IPS DF 6.9 (cell line): ENCODE data around the gene NALCN.

Source experiments
- DNase-seq: peaks from one replicate; pipeline ENCODE4 v3.0.0-alpha.2; 2013; ENCODE audit warnings: low read depth, low spot score
- H3K27ac ChIP-seq: one replicate; pipeline ENCODE4 v1.5.1; 2013; ENCODE audit warnings: low read length, control low read depth
- H3K27me3 ChIP-seq: 2 replicates; pipeline ENCODE4 v1.6.1; 2013; ENCODE audit warnings: mild to moderate bottlenecking, low read length; ENCODE audit not compliant: control insufficient read depth, insufficient read depth
- H3K36me3 ChIP-seq: 2 replicates; pipeline ENCODE4 v1.6.1; 2013; ENCODE audit warnings: low read length; ENCODE audit not compliant: control insufficient read depth, insufficient read depth
- H3K4me1 ChIP-seq: 2 replicates; pipeline ENCODE4 v1.6.1; 2013; ENCODE audit warnings: low read length; ENCODE audit not compliant: control insufficient read depth, insufficient read depth
- H3K4me3 ChIP-seq: 2 replicates; pipeline ENCODE4 v1.5.1; 2013; ENCODE audit warnings: mild to moderate bottlenecking, low read length
- H3K9me3 ChIP-seq: 2 replicates; pipeline ENCODE4 v1.6.1; 2013; ENCODE audit warnings: low read length, inconsistent platforms; ENCODE audit not compliant: control insufficient read depth, insufficient read depth
- WGBS: extraction: QIAGEN DNeasy Blood & Tissue Kit; methylation state at CpG from one replicate; pipeline ENCODE4 v1.1.7; 2013; ENCODE audit warnings: mixed read lengths, missing lambda C conversion rate; ENCODE audit not compliant: insufficient read length, insufficient coverage; 5-methylcytosine and 5-hydroxymethylcytosine counted together

The NALCN gene

GRCh38 chr13:101417043-101417406 is 717 bp upstream of the NALCN start:
- no peak overlapping the region for H3K27ac ChIP-seq
- H3K4me3 ChIP-seq, result no peak overlapping the region
- DNase-seq, result no peak
- no CpG with 5 or more reads among the region's 3 CpGs for WGBS
- H3K9me3 ChIP-seq, result no peaks in the 10 kb centered on the region
- no peaks in the 10 kb centered on the region for H3K36me3 ChIP-seq
- no peaks in the 10 kb centered on the region; the same call in 1 of the 2 replicates for H3K4me1 ChIP-seq
- H3K27me3 ChIP-seq, result peaks cover 5% of the 10 kb centered on the region; the same call in 1 of the 2 replicates

GRCh38 chr13:101415358-101416174 is 742 bp downstream of the NALCN start:
- no CpG with 5 or more reads among the region's 43 CpGs for WGBS
- no peak overlapping the region for H3K27ac ChIP-seq
- DNase-seq, result no peak
- peaks cover 5% of the 10 kb centered on the region; the same call in 1 of the 2 replicates for H3K27me3 ChIP-seq
- H3K9me3 ChIP-seq, result no peaks in the 10 kb centered on the region
- H3K36me3 ChIP-seq, result no peaks in the 10 kb centered on the region
- H3K4me3 ChIP-seq, result peak overlapping the region; percentile 56; the same call in 1 of the 2 replicates
- no peaks in the 10 kb centered on the region; the same call in 1 of the 2 replicates for H3K4me1 ChIP-seq

GRCh38 chr13:101412076-101412475 is 4.2 kb downstream of the NALCN start:
- Histone ChIP-seq H3K9me3 (no peaks in the 10 kb centered on the region), H3K27me3 (peaks cover 5% of the 10 kb centered on the region; the same call in 1 of the 2 replicates), H3K4me1 (no peaks in the 10 kb centered on the region; the same call in 1 of the 2 replicates), H3K4me3 (no peak overlapping the region), H3K36me3 (no peaks in the 10 kb centered on the region), H3K27ac (no peak overlapping the region)
- no peak for DNase-seq
- no CpG with 5 or more reads among the region's 1 CpG for WGBS

DNA sequence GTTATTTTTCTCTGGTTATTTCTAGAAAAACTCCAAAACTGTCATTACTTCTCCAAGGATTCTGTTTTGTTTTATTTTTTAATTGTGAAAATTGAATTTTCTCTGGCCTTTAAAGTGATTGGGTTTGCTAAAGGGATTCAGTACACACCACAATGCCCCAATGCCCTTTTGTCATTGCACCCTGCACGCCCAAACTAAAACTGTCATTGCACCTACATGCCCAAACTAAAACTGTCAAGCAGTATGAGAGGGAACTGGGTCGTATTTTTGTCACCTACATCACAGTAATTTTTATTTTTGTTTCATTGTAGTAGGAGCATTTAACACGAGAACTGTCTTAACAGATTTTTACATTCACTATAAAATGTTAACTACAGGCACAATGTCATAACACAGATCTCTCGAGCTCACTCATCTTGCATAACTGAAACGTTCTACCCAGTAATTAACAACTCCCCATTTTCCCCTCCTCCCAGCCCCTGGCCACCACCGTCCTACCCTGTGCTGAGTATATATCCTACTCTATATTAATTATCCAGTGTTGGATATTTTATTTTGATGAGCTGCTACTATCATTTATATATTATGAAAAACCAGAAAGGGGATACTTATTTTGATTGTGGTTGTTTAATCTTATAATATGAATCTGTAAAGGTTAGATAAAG is 7.2 kb downstream of the NALCN start:
- Histone ChIP-seq H3K9me3 (no peaks in the 10 kb centered on the region), H3K4me3 (no peak overlapping the region), H3K27ac (no peak overlapping the region), H3K4me1 (0 out of 2 replicates have a peak, but pooled peaks cover 3% of the 10 kb centered on the region), H3K36me3 (no peaks in the 10 kb centered on the region), H3K27me3 (no peaks in the 10 kb centered on the region)
- no peak for DNase-seq
- no CpG with 5 or more reads among the region's 6 CpGs for WGBS

DNA sequence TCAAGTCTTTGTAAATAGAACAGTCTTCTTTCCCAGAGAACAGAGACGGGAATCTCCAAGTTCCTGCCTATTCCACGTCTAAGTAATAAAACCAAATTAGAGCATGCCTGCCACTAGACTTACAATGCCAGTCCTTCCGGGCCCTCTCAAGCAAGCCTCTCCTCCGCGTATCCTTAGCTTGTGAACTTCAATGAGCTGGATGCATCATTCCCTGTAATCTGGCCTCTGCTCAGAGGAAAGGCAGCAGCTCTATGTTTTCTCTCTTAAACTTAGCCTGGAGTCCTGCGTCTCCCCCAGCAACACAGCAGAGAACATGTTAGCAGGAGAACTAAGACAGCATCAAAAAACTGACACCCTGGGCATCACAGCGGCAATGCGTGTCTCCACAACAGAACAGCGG is 8.2 kb downstream of the NALCN start:
- WGBS, result no CpG with 5 or more reads among the region's 9 CpGs

GRCh38 chr13:101406791-101407190 is 9.5 kb downstream of the NALCN start:
- Histone ChIP-seq H3K27ac (no peak overlapping the region), H3K4me1 (0 out of 2 replicates have a peak, but pooled peaks cover 3% of the 10 kb centered on the region), H3K9me3 (no peaks in the 10 kb centered on the region), H3K27me3 (no peaks in the 10 kb centered on the region), H3K4me3 (no peak overlapping the region), H3K36me3 (no peaks in the 10 kb centered on the region)
- DNase-seq, result no peak
- no CpG with 5 or more reads among the region's 1 CpG for WGBS

More for the DNA sequence above, 8.2 kb downstream of the NALCN start:
- H3K9me3 ChIP-seq, result no peaks in the 10 kb centered on the region
- no peak overlapping the region for H3K4me3 ChIP-seq
- DNase-seq, result no peak
- no peaks in the 10 kb centered on the region for H3K27me3 ChIP-seq
- H3K36me3 ChIP-seq, result no peaks in the 10 kb centered on the region
- H3K4me1 ChIP-seq, result 0 out of 2 replicates have a peak, but pooled peaks cover 3% of the 10 kb centered on the region
- H3K27ac ChIP-seq, result no peak overlapping the region

DNA sequence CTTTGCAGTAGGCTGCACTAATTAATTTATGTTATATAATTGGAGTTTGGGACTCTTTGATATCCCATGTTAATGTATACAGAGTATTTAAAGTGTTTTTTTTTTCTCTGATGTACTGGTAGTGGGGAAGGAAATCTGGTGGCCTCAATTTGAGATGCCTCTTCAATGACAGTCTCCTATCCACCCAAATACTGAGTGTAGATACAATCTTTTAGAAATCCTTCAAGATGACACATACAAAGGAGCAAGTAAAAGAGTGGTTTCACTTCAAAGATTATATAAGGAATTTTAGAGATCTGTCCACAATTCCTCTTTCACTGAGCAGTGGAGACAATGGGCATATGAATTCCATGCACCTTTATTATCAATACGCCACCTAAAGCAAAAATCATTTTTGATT is 15.1 kb downstream of the NALCN start:
- Histone ChIP-seq H3K27ac (no peak overlapping the region), H3K9me3 (no peaks in the 10 kb centered on the region), H3K4me1 (0 out of 2 replicates have a peak, but pooled peaks cover 3% of the 10 kb centered on the region), H3K36me3 (no peaks in the 10 kb centered on the region), H3K27me3 (no peaks in the 10 kb centered on the region), H3K4me3 (no peak overlapping the region)
- no peak for DNase-seq
- no CpG with 5 or more reads among the region's 1 CpG for WGBS

- H3K36me3 ChIP-seq, result no peaks in the 10 kb centered on the region
- WGBS, result no CpG with 5 or more reads among the region's 2 CpGs
- no peaks in the 10 kb centered on the region for H3K27me3 ChIP-seq
- no peaks in the 10 kb centered on the region for H3K9me3 ChIP-seq
- no peaks in the 10 kb centered on the region for H3K4me1 ChIP-seq
- DNase-seq, result no peak
- no peak overlapping the region for H3K4me3 ChIP-seq
- H3K27ac ChIP-seq, result no peak overlapping the region
These were observed 16.9 kb downstream of the NALCN start for GRCh38 chr13:101399365-101399764.

DNA sequence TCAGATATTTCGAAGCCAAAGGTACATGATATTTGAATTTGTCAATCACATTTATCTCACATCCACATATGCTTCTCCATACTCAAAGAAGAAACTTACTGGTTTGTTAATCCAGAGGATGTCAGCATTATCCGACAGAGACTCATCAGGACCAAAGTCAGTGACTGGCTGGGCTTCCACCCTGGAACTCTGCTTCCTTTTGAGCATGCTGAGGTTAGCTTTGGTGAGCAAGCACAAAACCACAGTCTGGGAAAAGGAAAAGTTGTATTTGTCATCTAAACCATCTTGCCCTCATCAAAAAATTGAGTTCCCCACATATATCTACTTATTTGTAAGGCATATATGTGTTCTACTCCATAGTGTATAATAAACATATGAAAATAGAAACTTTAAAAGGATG is 17.4 kb downstream of the NALCN start:
- no peaks in the 10 kb centered on the region for H3K36me3 ChIP-seq
- H3K27ac ChIP-seq, result no peak overlapping the region
- H3K4me1 ChIP-seq, result no peaks in the 10 kb centered on the region
- no peak overlapping the region for H3K4me3 ChIP-seq
- H3K27me3 ChIP-seq, result no peaks in the 10 kb centered on the region
- no peaks in the 10 kb centered on the region for H3K9me3 ChIP-seq
- DNase-seq, result no peak
- WGBS, result no CpG with 5 or more reads among the region's 2 CpGs

- Histone ChIP-seq H3K27ac (no peak overlapping the region), H3K4me1 (no peaks in the 10 kb centered on the region), H3K4me3 (no peak overlapping the region), H3K36me3 (no peaks in the 10 kb centered on the region), H3K27me3 (no peaks in the 10 kb centered on the region), H3K9me3 (no peaks in the 10 kb centered on the region)
- no CpG with 5 or more reads among the region's 2 CpGs for WGBS
- no peak for DNase-seq
These were observed 18.1 kb downstream of the NALCN start for GRCh38 chr13:101398191-101398590.
